DOHH2 (cell line): ENCODE results near the gene LRRC63.

Experiments used
- CTCF ChIP-seq: fragments of 200-600 bp; sonication (generic); IDR thresholded peaks from one replicate; pipeline ENCODE4 v1.5.1; 2014; ENCODE audit warnings: antibody characterized with exemption, mild to moderate bottlenecking, low read depth, low read length; ENCODE audit not compliant: poor library complexity, severe bottlenecking
- EZH2phosphoT487 ChIP-seq: fragments of 200-600 bp; sonication (generic); IDR thresholded peaks from 2 replicates; pipeline ENCODE4 v1.6.1; 2017; ENCODE audit warnings: borderline replicate concordance, mild to moderate bottlenecking, antibody characterized with exemption, low read length, moderate library complexity, mixed read lengths

GRCh38 chr13:46210362-46211083, 1.2 kb upstream of the LRRC63 start:
- TF ChIP-seq CTCF (no peak), EZH2phosphoT487 (no peak; the same call in 1 of the 2 replicates)
